IMR-90 (cell line): ENCODE results near the gene SH2D5. TPM values are rescaled to one million over a fixed set of nuclear protein-coding genes. Genes with fewer than 3 reads are reported as not detected.

Experiments used
- ATAC-seq: fragments of 200-7000 bp; cut with Tn5 transposase; 2 replicates; pipeline ENCODE4 v1.9.1; 2020; ENCODE audit warnings: low read depth, mild to moderate bottlenecking, moderate library complexity
- Bru-seq: library from RNA; stranded (reverse); fragments of 400-500 nt; gene quantifications from one replicate; lab custom pipeline; 2021; lab: Mats Ljungman, UMichigan
- BruChase-seq, 2 experiments: library from RNA; stranded (reverse); fragments of 400-500 nt; gene quantifications; one replicate each; lab custom pipeline; 2021; lab: Mats Ljungman, UMichigan
- BruUV-seq: library from RNA; stranded (reverse); fragments of 400-500 nt; replicated peaks from 2 replicates; lab custom pipeline; 2021; lab: Mats Ljungman, UMichigan
- CTCF ChIA-PET: fragments of 300-600 bp; formaldehyde crosslinking; extraction: SDS; loops from one replicate; lab custom pipeline; 2021; ENCODE audit warnings: antibody characterized with exemption; lab: Yijun Ruan, JAX
- POLR2A ChIA-PET: fragments of 300-600 bp; sonication (Branson Sonifier 250); formaldehyde crosslinking; loops from one replicate; lab custom pipeline; 2022; ENCODE audit warnings: antibody characterized with exemption; ENCODE audit not compliant: unreplicated experiment; lab: Charles Lee
- DNase-seq: peaks from one replicate; pipeline ENCODE4 v3.0.0; 2013
- H2AFZ ChIP-seq: replicated peaks from 2 replicates; pipeline ENCODE3; 2013; ENCODE audit warnings: low read length, mild to moderate bottlenecking; ENCODE audit not compliant: poor library complexity
- H2AK5ac ChIP-seq: 2 replicates; pipeline ENCODE4 v1.6.1; 2013; ENCODE audit warnings: low read depth, low read length, inconsistent platforms
- H2AK9ac ChIP-seq: replicated peaks from 2 replicates; pipeline ENCODE3; 2013; ENCODE audit warnings: mild to moderate bottlenecking, low read depth, low read length, moderate library complexity; ENCODE audit not compliant: poor library complexity
- H2BK120ac ChIP-seq: 2 replicates; pipeline ENCODE4 v1.6.1; 2013; ENCODE audit warnings: low read depth, low read length, inconsistent platforms
- H2BK15ac ChIP-seq: 3 replicates; pipeline ENCODE4 v1.6.1; 2013; ENCODE audit warnings: low read depth, low read length, inconsistent platforms
- H2BK20ac ChIP-seq: 2 replicates; pipeline ENCODE4 v1.6.1; 2013; ENCODE audit warnings: low read depth, mild to moderate bottlenecking, inconsistent platforms, low read length, moderate library complexity
- H2BK5ac ChIP-seq: 2 replicates; pipeline ENCODE4 v1.6.1; 2013; ENCODE audit warnings: mild to moderate bottlenecking, low read depth, low read length, inconsistent platforms; ENCODE audit not compliant: poor library complexity, severe bottlenecking
- H3K14ac ChIP-seq: replicated peaks from 2 replicates; pipeline ENCODE4 v1.6.1; 2013; ENCODE audit warnings: low read depth, low read length, inconsistent platforms
- H3K18ac ChIP-seq: 2 replicates; pipeline ENCODE4 v1.6.1; 2013; ENCODE audit warnings: low read depth, low read length, control low read depth
- H3K23ac ChIP-seq: 2 replicates; pipeline ENCODE4 v1.6.1; 2013; ENCODE audit warnings: low read depth, low read length, inconsistent platforms
- H3K27ac ChIP-seq: 2 replicates; pipeline ENCODE4 v1.5.1; 2013; ENCODE audit warnings: mild to moderate bottlenecking, control low read depth, low read length; ENCODE audit not compliant: insufficient read depth
- H3K27me3 ChIP-seq: 2 replicates; pipeline ENCODE4 v1.6.1; 2013; ENCODE audit warnings: low read length; ENCODE audit not compliant: control insufficient read depth, insufficient read depth
- H3K36me3 ChIP-seq: 2 replicates; pipeline ENCODE4 v1.6.1; 2013; ENCODE audit warnings: low read length, mixed read lengths; ENCODE audit not compliant: control insufficient read depth, insufficient read depth
- H3K4ac ChIP-seq: 2 replicates; pipeline ENCODE4 v1.6.1; 2013; ENCODE audit warnings: low read depth, low read length, inconsistent platforms
- H3K4me1 ChIP-seq: 2 replicates; pipeline ENCODE4 v1.6.1; 2013; ENCODE audit warnings: low read length, mixed read lengths; ENCODE audit not compliant: control insufficient read depth, insufficient read depth
- H3K4me2 ChIP-seq: 2 replicates; pipeline ENCODE4 v1.6.1; 2013; ENCODE audit warnings: low read depth, mild to moderate bottlenecking, control low read depth, low read length, moderate library complexity
- H3K4me3 ChIP-seq: 2 replicates; pipeline ENCODE4 v1.5.1; 2013; ENCODE audit warnings: low read depth, mild to moderate bottlenecking, control low read depth, low read length, moderate library complexity; ENCODE audit not compliant: insufficient read depth
- H3K56ac ChIP-seq: 2 replicates; pipeline ENCODE4 v1.6.1; 2013; ENCODE audit warnings: low read length, inconsistent platforms; ENCODE audit not compliant: insufficient read depth; ENCODE audit errors: extremely low read depth
- H3K79me1 ChIP-seq, 2 experiments: 2 replicates each; pipeline ENCODE4 v1.6.1; 2013; ENCODE audit warnings: low read length in 2 of 2, inconsistent platforms in 1 of 2, low read depth in 1 of 2
- H3K9ac ChIP-seq: 2 replicates; pipeline ENCODE4 v1.6.1; 2013; ENCODE audit warnings: low read depth, low read length, control low read depth
- H3K9me1 ChIP-seq: 2 replicates; pipeline ENCODE4 v1.6.1; 2013; ENCODE audit warnings: low read length, inconsistent platforms; ENCODE audit not compliant: insufficient read depth
- H3K9me3 ChIP-seq: 2 replicates; pipeline ENCODE4 v1.6.1; 2013; ENCODE audit warnings: low read length; ENCODE audit not compliant: control insufficient read depth, insufficient read depth
- H4K20me1 ChIP-seq: 2 replicates; pipeline ENCODE4 v1.6.1; 2013; ENCODE audit warnings: low read length, inconsistent platforms; ENCODE audit not compliant: insufficient read depth
- H4K5ac ChIP-seq: 2 replicates; pipeline ENCODE4 v1.6.1; 2013; ENCODE audit warnings: mild to moderate bottlenecking, low read depth, low read length, control low read depth
- H4K8ac ChIP-seq, 2 experiments: 2 replicates each; pipeline ENCODE4 v1.6.1; 2013; ENCODE audit warnings: low read depth in 2 of 2, low read length in 2 of 2, control low read depth in 1 of 2, inconsistent platforms in 1 of 2
- H4K91ac ChIP-seq: 2 replicates; pipeline ENCODE4 v1.6.1; 2013; ENCODE audit warnings: low read depth, low read length, inconsistent platforms; ENCODE audit not compliant: insufficient read depth
- CEBPB ChIP-seq: IDR thresholded peaks from 2 replicates; pipeline ENCODE4 v1.6.1; 2012; ENCODE audit warnings: low read depth, low read length, improper control_type of control experiment
- CHD1 ChIP-seq: IDR thresholded peaks from 2 replicates; pipeline ENCODE4 v1.6.1; 2012; ENCODE audit warnings: low read depth, low read length, improper control_type of control experiment
- FOS ChIP-seq: fragments of 150-350 bp; IDR thresholded peaks from 2 replicates; pipeline ENCODE4 v1.6.1; 2016; ENCODE audit warnings: low read depth, low read length
- MAFK ChIP-seq: IDR thresholded peaks from 2 replicates; pipeline ENCODE4 v1.6.1; 2012; ENCODE audit warnings: low read depth, low read length, improper control_type of control experiment
- MXI1 ChIP-seq: IDR thresholded peaks from 2 replicates; pipeline ENCODE4 v1.6.1; 2012; ENCODE audit warnings: low read depth, mild to moderate bottlenecking, low read length, moderate library complexity, borderline replicate concordance
- NFE2L2 ChIP-seq: fragments of 150-350 bp; IDR thresholded peaks from 2 replicates; pipeline ENCODE4 v1.6.1; 2016; ENCODE audit warnings: low read depth, mild to moderate bottlenecking, low read length
- POLR2A ChIP-seq: IDR thresholded peaks from 2 replicates; pipeline ENCODE4 v1.6.1; 2012; ENCODE audit warnings: mild to moderate bottlenecking, low read depth, low read length
- RAD21 ChIP-seq: IDR thresholded peaks from 2 replicates; pipeline ENCODE4 v1.6.1; 2012; ENCODE audit warnings: low read length, improper control_type of control experiment
- WGBS, 2 experiments: methylation state at CpG; one replicate each; pipeline versions ENCODE4 v1.1.5 to v1.1.7; 2013; ENCODE audit warnings: missing lambda C conversion rate in 2 of 2; ENCODE audit not compliant: insufficient read length in 1 of 2; ENCODE audit errors: extremely low coverage in 2 of 2; 5-methylcytosine and 5-hydroxymethylcytosine counted together
- dilution Hi-C: fragments of 300-500 bp; cut with HindIII; formaldehyde crosslinking; loops from one replicate; pipeline ENCODE4 v1.14.3; 2018; ENCODE audit warnings: low sequenced_read_pairs; ENCODE audit not compliant: unreplicated experiment
- in situ Hi-C: fragments of 300-500 bp; cut with MboI; formaldehyde crosslinking; loops from 3 replicates; pipeline ENCODE4 v1.14.3; 2019; ENCODE audit warnings: low sequenced_read_pairs, inconsistent platforms, mixed read lengths
- intact Hi-C: fragments of 100-400 bp; cut with micrococcal nuclease; formaldehyde crosslinking; loops from 2 replicates; pipeline ENCODE4 v1.10.0; 2022
- long read RNA-seq: library from polyadenylated mRNA; unstranded; transcript quantifications from one replicate; pipeline ENCODE4 v2.0.0, GENCODE V29; 2021; ENCODE audit not compliant: unreplicated experiment
- polyA plus RNA-seq, 3 experiments: library from polyadenylated mRNA; depleted of rRNA; stranded (reverse); fragments of >200 nt; gene quantifications; 2 replicates each; pipeline ENCODE4 v1.2.3, GENCODE V29; 2012; ENCODE audit warnings: low replicate concordance in 1 of 3
- total RNA-seq: library from RNA; depleted of rRNA; stranded (reverse); fragments of >200 nt; gene quantifications from 2 replicates; pipeline ENCODE4 v1.2.3, GENCODE V29; 2012; rRNA removed
- TF ChIP-seq, protein P1 (sequence below): fragments of 150-350 bp; IDR thresholded peaks from 2 replicates; pipeline ENCODE4 v1.6.1; 2016; ENCODE audit warnings: low read depth, mild to moderate bottlenecking, low read length, moderate library complexity, borderline replicate concordance
- TF ChIP-seq, protein P2 (sequence below): fragments of 150-350 bp; IDR thresholded peaks from 2 replicates; pipeline ENCODE4 v1.6.1; 2017; ENCODE audit warnings: mild to moderate bottlenecking, antibody characterized with exemption, low read length, low read depth
- TF ChIP-seq, protein P3 (sequence below): conservative IDR thresholded peaks from 2 replicates; pipeline ENCODE4 v1.5.1; 2012; ENCODE audit warnings: mild to moderate bottlenecking, low read depth, low read length, improper control_type of control experiment

The SH2D5 gene
- total RNA-seq (6.7 and 7.2 TPM in 2 replicates), polyA plus RNA-seq (2012; rRNA removed) (13.5 and 14.4 TPM in 2 replicates), Bru-seq, nascent RNA (percentile 42 among the genes with signal in this experiment), BruChase-seq, experiment 1, labeled RNA remaining after a 6-hour chase (percentile 44 among the genes with signal in this experiment), BruChase-seq, experiment 2, labeled RNA remaining after a 2-hour chase (percentile 48 among the genes with signal in this experiment)
- polyA plus RNA-seq (2012; cell fraction: cytosol; rRNA removed): 7.8 and 10.5 TPM in 2 replicates
- polyA plus RNA-seq (2012; cell fraction: nucleus; rRNA removed; ENCODE audit: low replicate concordance): 48.2 and 69.5 TPM in 2 replicates
- long read RNA-seq, partial matches to known transcripts: 3 of 20 reads
- long read RNA-seq, other reads (novel, unspliced or antisense): 17 of 20 reads

DNA sequence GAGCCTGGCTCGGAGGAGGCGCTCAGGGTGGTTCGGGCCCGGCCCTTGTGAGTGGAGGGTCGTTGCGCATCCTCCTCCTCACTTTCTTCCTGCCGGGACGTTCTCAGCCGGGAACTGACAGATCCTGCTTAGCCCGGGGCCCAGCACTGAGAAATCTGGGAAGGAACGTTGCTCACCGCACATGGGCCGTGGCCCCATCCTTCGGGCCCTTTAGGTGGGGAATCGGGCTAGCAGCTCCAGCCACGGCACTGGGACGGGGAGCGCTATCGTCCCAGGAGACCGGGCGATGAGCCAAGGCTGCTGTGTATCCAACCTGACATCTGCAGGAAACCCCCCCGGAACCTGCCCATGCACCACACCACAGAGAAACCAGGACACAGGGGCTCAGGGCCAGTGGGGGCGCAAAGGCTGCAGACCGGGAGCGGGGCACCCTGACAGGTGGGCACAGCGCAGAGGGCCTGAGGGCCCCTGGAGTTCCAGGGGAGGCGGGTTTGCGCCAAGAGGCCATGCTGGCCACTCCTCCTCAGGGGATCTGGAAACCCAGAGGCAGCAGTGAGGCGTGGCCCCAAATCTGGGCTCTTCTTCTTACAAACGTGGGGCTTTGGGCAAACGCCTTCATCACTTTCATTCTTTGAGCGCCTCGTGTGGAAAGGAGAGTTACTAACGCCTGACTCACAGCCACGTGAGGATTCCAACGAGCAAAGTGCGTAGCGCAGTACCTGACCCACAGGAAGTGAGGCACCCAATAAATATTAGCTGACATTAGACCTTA, at the start of gene SH2D5:
Gene SH2D5 (minus strand): TSS at position 116 of the 772 bp plus-strand sequence. CDS start 4,659 bp downstream, outside the sequence.
- dilution Hi-C loops (no loop called here), intact Hi-C loops (loop anchor here (2.0 kb wide), 1 partner anchor 36 kb away; no protein-coding TSS in a partner anchor), in situ Hi-C loops (no loop called here)
- ChIA-PET CTCF (interaction anchor here (2.4 kb wide), 1 partner anchor 36 kb away, joined by 7 read pairs; no protein-coding TSS in a partner anchor), POLR2A (no interaction called here)
- H3K36me3 ChIP-seq: peaks cover 5% of the 10 kb centered on the region
- H3K4ac ChIP-seq: peak within 1 kb of the TSS; percentile 100
- H3K4me2 ChIP-seq: peak within 1 kb of the TSS; percentile 95
- H2BK20ac ChIP-seq: peak within 1 kb of the TSS; percentile 92
- H3K4me3 ChIP-seq: peak within 1 kb of the TSS; percentile 60
- 0% methylated on average over 1 of the region's 38 CpGs; no CpG with 5 or more reads in 1 of the 2 experiments for WGBS, 2 experiments
- H4K8ac ChIP-seq: peak within 1 kb of the TSS; percentile 96 to 99
- peak within 1 kb of the TSS; percentile 100 for H3K23ac ChIP-seq
- H3K56ac ChIP-seq: peak within 1 kb of the TSS; percentile 91
- H2AK9ac ChIP-seq: peak within 1 kb of the TSS; percentile 98
- H2BK15ac ChIP-seq: peak within 1 kb of the TSS; percentile 98; the same call in 2 of the 3 replicates
- ATAC-seq: peak; percentile 69
- peak within 1 kb of the TSS; percentile 99 for H2AK5ac ChIP-seq
- H2BK5ac ChIP-seq: peak within 1 kb of the TSS; percentile 98
- peak within 1 kb of the TSS; percentile 82 for H3K18ac ChIP-seq
- peak within 1 kb of the TSS; percentile 82 for H3K27ac ChIP-seq
- H3K14ac ChIP-seq: peak within 1 kb of the TSS; percentile 100
- H3K27me3 ChIP-seq: no peaks in the 10 kb centered on the region
- H3K9ac ChIP-seq: peak within 1 kb of the TSS; percentile 81
- peak within 1 kb of the TSS; percentile 82 for H4K5ac ChIP-seq
- peaks cover 13% of the 10 kb centered on the region for H3K9me1 ChIP-seq
- H4K91ac ChIP-seq: peak within 1 kb of the TSS; percentile 99
- no peaks in the 10 kb centered on the region for H3K9me3 ChIP-seq
- H3K4me1 ChIP-seq: peaks cover 14% of the 10 kb centered on the region
- H4K20me1 ChIP-seq: no peaks in the 10 kb centered on the region
- H2BK120ac ChIP-seq: peak within 1 kb of the TSS; percentile 88
- peak within 1 kb of the TSS; percentile 95 for H2AFZ ChIP-seq
- peaks cover 5 to 41% of the 10 kb centered on the region in 2 experiments for H3K79me1 ChIP-seq
- no TSS peak for BruUV-seq
- peak; percentile 99 for DNase-seq
- TF ChIP-seq, protein P1, sequence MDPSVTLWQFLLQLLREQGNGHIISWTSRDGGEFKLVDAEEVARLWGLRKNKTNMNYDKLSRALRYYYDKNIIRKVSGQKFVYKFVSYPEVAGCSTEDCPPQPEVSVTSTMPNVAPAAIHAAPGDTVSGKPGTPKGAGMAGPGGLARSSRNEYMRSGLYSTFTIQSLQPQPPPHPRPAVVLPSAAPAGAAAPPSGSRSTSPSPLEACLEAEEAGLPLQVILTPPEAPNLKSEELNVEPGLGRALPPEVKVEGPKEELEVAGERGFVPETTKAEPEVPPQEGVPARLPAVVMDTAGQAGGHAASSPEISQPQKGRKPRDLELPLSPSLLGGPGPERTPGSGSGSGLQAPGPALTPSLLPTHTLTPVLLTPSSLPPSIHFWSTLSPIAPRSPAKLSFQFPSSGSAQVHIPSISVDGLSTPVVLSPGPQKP: no peak
- TF ChIP-seq RAD21 (peak; percentile 33), MXI1 (peak; percentile 84; the same call in 1 of the 2 replicates), NFE2L2 (peak; percentile 28; the same call in 1 of the 2 replicates), MAFK (peak; percentile 70), POLR2A (peak; percentile 47; the same call in 1 of the 2 replicates), CEBPB (peak; percentile 46), CHD1 (no peak), FOS (peak; percentile 85)
- TF ChIP-seq, protein P2, sequence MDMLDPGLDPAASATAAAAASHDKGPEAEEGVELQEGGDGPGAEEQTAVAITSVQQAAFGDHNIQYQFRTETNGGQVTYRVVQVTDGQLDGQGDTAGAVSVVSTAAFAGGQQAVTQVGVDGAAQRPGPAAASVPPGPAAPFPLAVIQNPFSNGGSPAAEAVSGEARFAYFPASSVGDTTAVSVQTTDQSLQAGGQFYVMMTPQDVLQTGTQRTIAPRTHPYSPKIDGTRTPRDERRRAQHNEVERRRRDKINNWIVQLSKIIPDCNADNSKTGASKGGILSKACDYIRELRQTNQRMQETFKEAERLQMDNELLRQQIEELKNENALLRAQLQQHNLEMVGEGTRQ: peak; percentile 92
- TF ChIP-seq, protein P3, sequence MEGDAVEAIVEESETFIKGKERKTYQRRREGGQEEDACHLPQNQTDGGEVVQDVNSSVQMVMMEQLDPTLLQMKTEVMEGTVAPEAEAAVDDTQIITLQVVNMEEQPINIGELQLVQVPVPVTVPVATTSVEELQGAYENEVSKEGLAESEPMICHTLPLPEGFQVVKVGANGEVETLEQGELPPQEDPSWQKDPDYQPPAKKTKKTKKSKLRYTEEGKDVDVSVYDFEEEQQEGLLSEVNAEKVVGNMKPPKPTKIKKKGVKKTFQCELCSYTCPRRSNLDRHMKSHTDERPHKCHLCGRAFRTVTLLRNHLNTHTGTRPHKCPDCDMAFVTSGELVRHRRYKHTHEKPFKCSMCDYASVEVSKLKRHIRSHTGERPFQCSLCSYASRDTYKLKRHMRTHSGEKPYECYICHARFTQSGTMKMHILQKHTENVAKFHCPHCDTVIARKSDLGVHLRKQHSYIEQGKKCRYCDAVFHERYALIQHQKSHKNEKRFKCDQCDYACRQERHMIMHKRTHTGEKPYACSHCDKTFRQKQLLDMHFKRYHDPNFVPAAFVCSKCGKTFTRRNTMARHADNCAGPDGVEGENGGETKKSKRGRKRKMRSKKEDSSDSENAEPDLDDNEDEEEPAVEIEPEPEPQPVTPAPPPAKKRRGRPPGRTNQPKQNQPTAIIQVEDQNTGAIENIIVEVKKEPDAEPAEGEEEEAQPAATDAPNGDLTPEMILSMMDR: peak; percentile 40
